ENCODE measurements around the gene POLR2L.

- TF ChIP-seq CTCF (IDR thresholded peaks at IDR 0.05) (no peak), POLR2A (IDR thresholded peaks at IDR 0.05) (no peak), EP300 (IDR thresholded peaks at IDR 0.05) (no peak)
These were observed 25.6 kb upstream of the POLR2L start for GRCh38 chr11:867856-868358.

Measured in ovary (tissue), 3 donors.